ENCODE results near the gene FBRS. TPM values are rescaled to one million over a fixed set of nuclear protein-coding genes. Genes with fewer than 3 reads are reported as not detected.

Gene FBRS
- total and polyA plus RNA-seq, 2 of the 13 experiments (the other 11 are each of a cell fraction or from before 2014, with no cell fraction given) = 13.7 to 16.2 TPM

GRCh38 chr16:30697264-30698138 lies 39.3 kb downstream of the FBRS start (continued):
- 0 out of 2 replicates have a peak, but pooled peaks have one; percentile 56 for TF ChIP-seq AKNA (CRISPR knock-in tag; IDR thresholded peaks at IDR 0.05; ENCODE audit: borderline replicate concordance)
- peak; percentile 20 for TF ChIP-seq PHF5A (CRISPR knock-in tag; IDR thresholded peaks at IDR 0.05; ENCODE audit: low read depth, unreplicated experiment)
- peak; percentile 77 for TF ChIP-seq ZNF629 (CRISPR knock-in tag; conservative IDR thresholded peaks at IDR 0.05)
- no peak for TF ChIP-seq THAP9 (CRISPR knock-in tag; IDR thresholded peaks at IDR 0.05; ENCODE audit: borderline replicate concordance)
- TF ChIP-seq NR0B2 (CRISPR knock-in tag; IDR thresholded peaks at IDR 0.05) = peak; percentile 62; the same call in 1 of the 2 replicates
- 0 out of 2 replicates have a peak, but pooled peaks have one; percentile 45 for TF ChIP-seq KDM1A (CRISPR knock-in tag; IDR thresholded peaks at IDR 0.05)
- TF ChIP-seq DNMT1 (CRISPR knock-in tag; IDR thresholded peaks at IDR 0.05) = 0 out of 2 replicates have a peak, but pooled peaks have one; percentile 20
- no peak for TF ChIP-seq TCF12 (IDR thresholded peaks at IDR 0.05)
- TF ChIP-seq TCF12 (CRISPR knock-in tag; IDR thresholded peaks at IDR 0.05) = peak; percentile 37; the same call in 1 of the 2 replicates
- TF ChIP-seq ZNF431 (CRISPR knock-in tag; IDR thresholded peaks at IDR 0.05; ENCODE audit: borderline replicate concordance, low read depth) = 0 out of 2 replicates have a peak, but pooled peaks have one; percentile 20
- TF ChIP-seq ZBTB4 (CRISPR knock-in tag; IDR thresholded peaks at IDR 0.05; ENCODE audit: borderline replicate concordance) = 0 out of 2 replicates have a peak, but pooled peaks have one; percentile 70
- TF ChIP-seq ZNF670 (CRISPR knock-in tag; IDR thresholded peaks at IDR 0.05; ENCODE audit: borderline replicate concordance) = no peak
